Activated naive CD8-positive, alpha-beta T cell treated with anti-CD3 and anti-CD28 coated beads, Interleukin-2, amount 50 U/mL, for 24 hours (primary cell): Measurements from ENCODE around the gene LRRC63.

Experiments
- ATAC-seq: fragments of 150-1000 bp; cut with Tn5 transposase; one replicate; pipeline ENCODE4 v1.10.0; 2021
- DNase-seq: peaks from one replicate; pipeline ENCODE4 v3.0.0; 2021
- H3K27ac Mint-ChIP-seq: one replicate; pipeline ENCODE4 v1.8.0; 2021; ENCODE audit warnings: mild to moderate bottlenecking, mixed read lengths
- H3K27me3 Mint-ChIP-seq: one replicate; pipeline ENCODE4 v1.8.0; 2021; ENCODE audit warnings: mixed read lengths
- H3K36me3 Mint-ChIP-seq: one replicate; pipeline ENCODE4 v1.8.0; 2021; ENCODE audit warnings: low read depth, mixed read lengths
- H3K4me1 Mint-ChIP-seq: one replicate; pipeline ENCODE4 v1.8.0; 2021; ENCODE audit warnings: mixed read lengths
- H3K4me3 Mint-ChIP-seq: one replicate; pipeline ENCODE4 v1.8.0; 2021; ENCODE audit warnings: mild to moderate bottlenecking, moderate library complexity, mixed read lengths
- H3K9me3 Mint-ChIP-seq: one replicate; pipeline ENCODE4 v1.8.0; 2021; ENCODE audit warnings: mixed read lengths

Gene LRRC63

DNA sequence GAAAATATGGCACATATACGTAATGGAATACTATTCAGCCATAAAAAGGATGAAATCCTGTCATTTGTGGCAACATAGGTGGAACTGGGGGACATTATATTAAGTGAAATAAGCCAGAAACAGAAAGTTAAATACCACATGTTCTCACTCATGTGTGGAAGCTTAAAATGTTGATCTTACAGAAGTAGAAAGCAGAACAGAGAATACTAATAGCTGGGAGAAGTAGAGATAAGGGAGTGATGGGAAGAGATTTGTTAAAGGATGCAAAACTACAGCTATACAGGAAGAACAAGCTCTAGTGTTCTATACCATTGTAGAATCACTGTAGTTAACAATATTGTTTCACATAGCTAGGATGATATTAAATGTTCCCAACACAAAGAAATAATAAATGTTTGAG, 107.3 kb downstream of the LRRC63 start:
- Mint-ChIP-seq H3K36me3 (peaks cover 17% of the 10 kb centered on the region), H3K27me3 (no peaks in the 10 kb centered on the region), H3K27ac (no peak overlapping the region), H3K4me3 (no peak overlapping the region), H3K9me3 (peaks cover 5% of the 10 kb centered on the region), H3K4me1 (peaks cover 51% of the 10 kb centered on the region)
- ATAC-seq (no peak), DNase-seq (no peak)

DNA sequence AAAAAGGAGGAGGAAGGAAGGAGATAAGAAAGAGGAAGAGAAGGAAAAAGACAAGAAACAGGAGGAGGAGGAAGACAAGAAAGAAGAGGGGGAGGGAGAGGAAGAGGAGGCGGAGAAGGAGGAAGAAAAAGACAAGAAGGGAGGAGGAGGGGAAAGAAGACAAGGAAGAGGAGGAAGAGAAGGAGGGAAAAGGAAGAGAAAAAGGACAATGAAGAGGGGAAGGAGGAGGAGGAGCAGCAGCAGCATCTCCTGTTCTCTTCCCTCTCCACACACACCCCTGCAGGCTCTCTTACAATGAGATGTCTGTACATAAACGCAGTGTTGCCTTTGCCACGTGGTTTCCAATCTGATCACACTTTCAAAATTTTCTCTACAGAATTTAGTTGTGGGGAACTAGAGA, 108.7 kb downstream of the LRRC63 start:
- Mint-ChIP-seq H3K4me3 (peak overlapping the region; percentile 84), H3K9me3 (no peaks in the 10 kb centered on the region), H3K27ac (peak overlapping the region; percentile 96), H3K4me1 (peaks cover 45% of the 10 kb centered on the region), H3K27me3 (no peaks in the 10 kb centered on the region), H3K36me3 (peaks cover 9% of the 10 kb centered on the region)
- DNase-seq (no peak), ATAC-seq (peak; percentile 8)

DNA sequence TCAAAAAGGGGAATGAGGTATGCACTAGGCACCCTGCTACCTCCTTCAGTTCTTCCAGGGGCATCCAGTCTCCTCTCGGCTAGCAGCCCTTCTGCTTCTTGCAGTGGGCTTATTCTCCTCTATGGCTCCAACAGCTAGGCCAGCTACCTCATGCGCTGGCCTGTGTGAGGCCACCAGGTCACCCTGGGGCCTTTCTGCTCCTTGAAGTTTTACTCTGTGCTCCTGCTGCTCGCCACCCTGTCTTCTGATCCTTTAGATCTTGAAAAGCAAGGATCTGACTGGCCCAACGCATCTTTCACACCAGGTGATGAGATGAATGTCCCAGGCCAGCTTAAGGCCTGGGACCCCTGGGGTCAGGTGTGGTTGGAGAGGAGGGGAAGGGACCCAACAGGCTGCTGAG, 109.1 kb downstream of the LRRC63 start:
- H3K27me3 Mint-ChIP-seq = no peaks in the 10 kb centered on the region
- H3K36me3 Mint-ChIP-seq = peaks cover 6% of the 10 kb centered on the region
- no peaks in the 10 kb centered on the region for H3K9me3 Mint-ChIP-seq
- peak overlapping the region; percentile 84 for H3K4me3 Mint-ChIP-seq
- peaks cover 44% of the 10 kb centered on the region for H3K4me1 Mint-ChIP-seq
- DNase-seq (no peak), ATAC-seq (peak; percentile 44)
- H3K27ac Mint-ChIP-seq = peak overlapping the region; percentile 96

DNA sequence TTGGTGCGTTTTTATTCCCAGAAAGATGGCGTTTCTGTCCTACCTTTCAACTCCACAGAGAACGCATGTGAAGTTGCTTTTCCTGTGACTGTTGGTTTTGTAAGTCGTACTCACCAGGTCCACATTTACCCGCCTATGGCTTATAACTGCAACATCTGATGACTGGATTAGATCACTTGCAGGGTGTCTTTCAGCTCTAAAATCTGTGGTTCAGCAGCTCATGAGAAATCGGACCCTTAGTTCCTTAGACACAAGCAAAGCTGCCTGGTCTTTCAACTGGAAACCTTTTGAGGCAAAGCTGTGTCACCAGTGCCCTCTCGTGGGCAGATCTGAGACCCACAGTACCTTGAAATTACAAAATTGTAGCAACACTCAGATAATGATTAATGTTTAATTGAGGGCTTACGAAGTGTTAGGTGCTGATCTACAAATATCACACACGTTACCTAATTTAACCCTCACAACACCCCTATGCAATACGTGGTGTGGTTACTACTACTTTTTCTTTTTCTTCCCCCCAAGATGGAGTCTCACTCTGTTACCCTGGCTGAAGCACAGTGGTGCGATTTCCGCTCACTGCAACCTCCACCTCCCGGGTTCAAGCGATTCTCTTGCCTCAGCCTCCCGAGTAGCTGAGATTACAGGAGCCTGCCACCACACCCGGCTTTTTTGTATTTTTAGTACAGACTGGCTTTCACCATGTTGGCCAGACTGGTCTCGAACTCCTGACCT, 109.9 kb downstream of the LRRC63 start:
- peaks cover 44% of the 10 kb centered on the region for H3K4me1 Mint-ChIP-seq
- peak overlapping the region; percentile 84 for H3K4me3 Mint-ChIP-seq
- DNase-seq = peak; percentile 74

DNA sequence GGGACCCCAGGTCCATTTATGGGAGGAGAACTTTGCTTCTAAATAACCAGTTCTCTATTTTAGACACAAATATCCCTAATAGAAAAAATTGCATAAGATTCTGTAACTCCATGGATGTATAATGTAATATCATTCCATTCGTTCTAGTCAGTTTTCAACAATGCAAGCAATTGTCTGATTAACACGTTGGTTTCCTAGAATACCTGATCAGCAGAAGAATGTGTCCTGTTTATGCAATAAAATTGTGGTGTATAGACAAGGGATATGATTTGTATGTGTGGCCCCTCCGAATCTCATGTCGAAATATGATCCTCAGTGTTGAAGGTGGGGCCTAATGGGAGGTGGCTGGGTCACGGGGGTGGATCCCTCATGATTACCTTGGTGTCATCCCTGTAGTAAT, 113.2 kb downstream of the LRRC63 start:
- Mint-ChIP-seq H3K27ac (no peak overlapping the region), H3K9me3 (no peaks in the 10 kb centered on the region), H3K36me3 (no peaks in the 10 kb centered on the region), H3K27me3 (no peaks in the 10 kb centered on the region), H3K4me1 (peaks cover 33% of the 10 kb centered on the region), H3K4me3 (no peak overlapping the region)
- DNase-seq = no peak
- ATAC-seq = no peak

More for the DNA sequence above, 109.9 kb downstream of the LRRC63 start:
- ATAC-seq = peak; percentile 79
- Mint-ChIP-seq H3K9me3 (no peaks in the 10 kb centered on the region), H3K36me3 (peaks cover under 1% of the 10 kb centered on the region), H3K27ac (peak overlapping the region; percentile 96), H3K27me3 (no peaks in the 10 kb centered on the region)
